Kidney capillary endothelial cell (primary cell): Measurements from ENCODE around the gene FGF8.

ENCODE experiments used
- DNase-seq: peaks from one replicate; pipeline ENCODE4 v3.0.0-alpha.2; 2018; ENCODE audit warnings: low spot score

Gene FGF8

GRCh38 chr10:101768791-101769170, 7.1 kb downstream of the FGF8 start:
- no peak for DNase-seq

GRCh38 chr10:101767966-101768790, 7.7 kb downstream of the FGF8 start:
- DNase-seq, result no peak

GRCh38 chr10:101767600-101767945, 8.3 kb downstream of the FGF8 start:
- DNase-seq, result no peak

GRCh38 chr10:101766753-101767599, 8.9 kb downstream of the FGF8 start:
- DNase-seq, result no peak

- DNase-seq, result no peak
These were observed 9.6 kb downstream of the FGF8 start for GRCh38 chr10:101766306-101766705.

- DNase-seq, result no peak
These were observed 12.6 kb downstream of the FGF8 start for GRCh38 chr10:101763141-101763846.

- no peak for DNase-seq
These were observed 13.2 kb downstream of the FGF8 start for GRCh38 chr10:101762736-101763135.

- no peak for DNase-seq
These were observed 14.7 kb downstream of the FGF8 start for GRCh38 chr10:101761226-101761625.

- no peak for DNase-seq
These were observed 15.4 kb downstream of the FGF8 start for GRCh38 chr10:101760510-101760909.

- DNase-seq, result no peak
These were observed 16.3 kb downstream of the FGF8 start for GRCh38 chr10:101759309-101760247.

- DNase-seq, result no peak
These were observed 17.1 kb downstream of the FGF8 start for GRCh38 chr10:101758858-101759257.

GRCh38 chr10:101752241-101752640, 23.7 kb downstream of the FGF8 start:
- no peak for DNase-seq

GRCh38 chr10:101749047-101750016, 26.6 kb downstream of the FGF8 start:
- DNase-seq, result no peak

GRCh38 chr10:101748496-101748895, 27.4 kb downstream of the FGF8 start:
- no peak for DNase-seq

- DNase-seq, result no peak
These were observed 30.7 kb downstream of the FGF8 start for GRCh38 chr10:101745074-101745696.

GRCh38 chr10:101744267-101744666, 31.6 kb downstream of the FGF8 start:
- no peak for DNase-seq

GRCh38 chr10:101741938-101742337, 34.0 kb downstream of the FGF8 start:
- DNase-seq, result no peak

- no peak for DNase-seq
These were observed 39.2 kb downstream of the FGF8 start for GRCh38 chr10:101736666-101737065.

GRCh38 chr10:101732096-101732495, 43.8 kb downstream of the FGF8 start:
- DNase-seq, result no peak

- DNase-seq, result no peak
These were observed 49.9 kb downstream of the FGF8 start for GRCh38 chr10:101726115-101726387.
